MM.1S (cell line): ENCODE measurements around the gene ELOVL6.
"Not testable (repeated sequence)": the region's sequence is repeated elsewhere in the genome, so short reads cannot be mapped to it uniquely, and the experiment has no call there.

Experiments
- DNase-seq: peaks from one replicate; pipeline ENCODE4 v3.0.0-alpha.2; 2015
- H2AFZ ChIP-seq: fragments of 300-600 bp; sonication (generic); 2 replicates; pipeline ENCODE4 v1.6.0; 2016; ENCODE audit warnings: antibody characterized with exemption, low read length
- H3F3A ChIP-seq: fragments of 300-600 bp; sonication (generic); 2 replicates; pipeline ENCODE4 v1.6.1; 2016; ENCODE audit warnings: mild to moderate bottlenecking, antibody characterized with exemption, low read length, moderate library complexity, mixed read lengths; ENCODE audit not compliant: insufficient read depth
- H3K27ac ChIP-seq: fragments of 300-600 bp; sonication (generic); 2 replicates; pipeline ENCODE4 v1.5.1; 2016; ENCODE audit warnings: mild to moderate bottlenecking, low read length
- H3K27me3 ChIP-seq: fragments of 300-600 bp; sonication (generic); replicated peaks from 2 replicates; pipeline ENCODE4 v1.6.0; 2016; ENCODE audit warnings: low read length; ENCODE audit not compliant: insufficient read depth
- H3K36me3 ChIP-seq: fragments of 300-600 bp; sonication (generic); replicated peaks from 2 replicates; pipeline ENCODE4 v1.6.1; 2016; ENCODE audit warnings: mild to moderate bottlenecking, low read length, mixed read lengths; ENCODE audit not compliant: insufficient read depth
- H3K4me1 ChIP-seq: fragments of 300-600 bp; sonication (generic); 2 replicates; pipeline ENCODE4 v1.6.1; 2016; ENCODE audit warnings: low read length, mixed read lengths
- H3K4me2 ChIP-seq: fragments of 300-600 bp; sonication (generic); 2 replicates; pipeline ENCODE4 v1.6.0; 2016; ENCODE audit warnings: low read depth, low read length
- H3K4me3 ChIP-seq: fragments of 300-600 bp; sonication (generic); 2 replicates; pipeline ENCODE4 v1.5.1; 2016; ENCODE audit warnings: low read length, mixed read lengths
- H3K79me2 ChIP-seq: fragments of 300-600 bp; sonication (generic); 2 replicates; pipeline ENCODE4 v1.6.1; 2016; ENCODE audit warnings: mixed run types, low read length, mixed read lengths
- H3K9ac ChIP-seq: fragments of 300-600 bp; sonication (generic); 2 replicates; pipeline ENCODE4 v1.6.1; 2016; ENCODE audit warnings: low read length, mixed read lengths
- H3K9me2 ChIP-seq: fragments of 300-600 bp; sonication (generic); replicated peaks from 2 replicates; pipeline ENCODE4 v1.6.1; 2016; ENCODE audit warnings: mild to moderate bottlenecking, low read length, mixed read lengths; ENCODE audit not compliant: insufficient read depth
- H3K9me3 ChIP-seq: fragments of 300-600 bp; sonication (generic); replicated peaks from 2 replicates; pipeline ENCODE4 v1.6.1; 2016; ENCODE audit warnings: mild to moderate bottlenecking, low read length, mixed read lengths; ENCODE audit not compliant: insufficient read depth
- H4K20me1 ChIP-seq: fragments of 300-600 bp; sonication (generic); 2 replicates; pipeline ENCODE4 v1.6.1; 2016; ENCODE audit warnings: mild to moderate bottlenecking, low read length, moderate library complexity, mixed read lengths; ENCODE audit not compliant: insufficient read depth
- EZH2 ChIP-seq: fragments of 300-600 bp; sonication (generic); optimal IDR thresholded peaks from 2 replicates; pipeline ENCODE3; 2017; ENCODE audit warnings: low read depth, mild to moderate bottlenecking, antibody characterized with exemption, low read length, mixed read lengths
- EZH2phosphoT487 ChIP-seq: fragments of 300-600 bp; sonication (generic); IDR thresholded peaks from 2 replicates; pipeline ENCODE4 v1.6.1; 2018; ENCODE audit warnings: antibody characterized with exemption, low read length
- TF ChIP-seq, protein P1 (sequence below): fragments of 300-600 bp; sonication (generic); IDR thresholded peaks from 2 replicates; pipeline ENCODE4 v1.5.1; 2016; ENCODE audit warnings: antibody characterized with exemption, low read length, mixed read lengths

ELOVL6 gene

GRCh38 chr4:110196206-110196870 is 2.1 kb downstream of the ELOVL6 start:
- no peaks in the 10 kb centered on the region for H3K9me2 ChIP-seq
- peaks cover 7% of the 10 kb centered on the region; the same call in 1 of the 2 replicates for H3F3A ChIP-seq
- no peaks in the 10 kb centered on the region for H3K9me3 ChIP-seq
- 0 out of 2 replicates have a peak, but pooled peaks cover 4% of the 10 kb centered on the region for H3K4me1 ChIP-seq
- peak overlapping the region; percentile 74 for H3K9ac ChIP-seq
- H3K36me3 ChIP-seq: no peaks in the 10 kb centered on the region
- H3K79me2 ChIP-seq: no peaks in the 10 kb centered on the region
- H3K4me3 ChIP-seq: peak overlapping the region; percentile 70
- H4K20me1 ChIP-seq: no peaks in the 10 kb centered on the region
- peak overlapping the region; percentile 57; the same call in 1 of the 2 replicates for H3K27ac ChIP-seq
- H3K4me2 ChIP-seq: peak overlapping the region; percentile 99
- peak; percentile 34 for DNase-seq
- H2AFZ ChIP-seq: peak overlapping the region; percentile 97
- no peak for TF ChIP-seq EZH2phosphoT487
- TF ChIP-seq, protein P1, sequence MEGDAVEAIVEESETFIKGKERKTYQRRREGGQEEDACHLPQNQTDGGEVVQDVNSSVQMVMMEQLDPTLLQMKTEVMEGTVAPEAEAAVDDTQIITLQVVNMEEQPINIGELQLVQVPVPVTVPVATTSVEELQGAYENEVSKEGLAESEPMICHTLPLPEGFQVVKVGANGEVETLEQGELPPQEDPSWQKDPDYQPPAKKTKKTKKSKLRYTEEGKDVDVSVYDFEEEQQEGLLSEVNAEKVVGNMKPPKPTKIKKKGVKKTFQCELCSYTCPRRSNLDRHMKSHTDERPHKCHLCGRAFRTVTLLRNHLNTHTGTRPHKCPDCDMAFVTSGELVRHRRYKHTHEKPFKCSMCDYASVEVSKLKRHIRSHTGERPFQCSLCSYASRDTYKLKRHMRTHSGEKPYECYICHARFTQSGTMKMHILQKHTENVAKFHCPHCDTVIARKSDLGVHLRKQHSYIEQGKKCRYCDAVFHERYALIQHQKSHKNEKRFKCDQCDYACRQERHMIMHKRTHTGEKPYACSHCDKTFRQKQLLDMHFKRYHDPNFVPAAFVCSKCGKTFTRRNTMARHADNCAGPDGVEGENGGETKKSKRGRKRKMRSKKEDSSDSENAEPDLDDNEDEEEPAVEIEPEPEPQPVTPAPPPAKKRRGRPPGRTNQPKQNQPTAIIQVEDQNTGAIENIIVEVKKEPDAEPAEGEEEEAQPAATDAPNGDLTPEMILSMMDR: no peak
- TF ChIP-seq EZH2: no peak
- no peaks in the 10 kb centered on the region for H3K27me3 ChIP-seq

- Histone ChIP-seq H3K27ac (no peak overlapping the region; the same call in 1 of the 2 replicates), H3K4me1 (0 out of 2 replicates have a peak, but pooled peaks cover 4% of the 10 kb centered on the region), H3K9me2 (no peaks in the 10 kb centered on the region), H3K36me3 (no peaks in the 10 kb centered on the region), H4K20me1 (no peaks in the 10 kb centered on the region), H2AFZ (peak overlapping the region; percentile 97), H3K4me2 (peak overlapping the region; percentile 99), H3F3A (peaks cover 7% of the 10 kb centered on the region; the same call in 1 of the 2 replicates), H3K27me3 (no peaks in the 10 kb centered on the region), H3K9me3 (no peaks in the 10 kb centered on the region), H3K4me3 (peak overlapping the region; percentile 70), H3K9ac (peak overlapping the region; percentile 74), H3K79me2 (no peaks in the 10 kb centered on the region)
- TF ChIP-seq EZH2: no peak
- TF ChIP-seq EZH2phosphoT487: no peak
- TF ChIP-seq, protein P1: no peak
- DNase-seq: no peak
Measured at GRCh38 chr4:110195561-110196205, 2.7 kb downstream of the ELOVL6 start.

DNA sequence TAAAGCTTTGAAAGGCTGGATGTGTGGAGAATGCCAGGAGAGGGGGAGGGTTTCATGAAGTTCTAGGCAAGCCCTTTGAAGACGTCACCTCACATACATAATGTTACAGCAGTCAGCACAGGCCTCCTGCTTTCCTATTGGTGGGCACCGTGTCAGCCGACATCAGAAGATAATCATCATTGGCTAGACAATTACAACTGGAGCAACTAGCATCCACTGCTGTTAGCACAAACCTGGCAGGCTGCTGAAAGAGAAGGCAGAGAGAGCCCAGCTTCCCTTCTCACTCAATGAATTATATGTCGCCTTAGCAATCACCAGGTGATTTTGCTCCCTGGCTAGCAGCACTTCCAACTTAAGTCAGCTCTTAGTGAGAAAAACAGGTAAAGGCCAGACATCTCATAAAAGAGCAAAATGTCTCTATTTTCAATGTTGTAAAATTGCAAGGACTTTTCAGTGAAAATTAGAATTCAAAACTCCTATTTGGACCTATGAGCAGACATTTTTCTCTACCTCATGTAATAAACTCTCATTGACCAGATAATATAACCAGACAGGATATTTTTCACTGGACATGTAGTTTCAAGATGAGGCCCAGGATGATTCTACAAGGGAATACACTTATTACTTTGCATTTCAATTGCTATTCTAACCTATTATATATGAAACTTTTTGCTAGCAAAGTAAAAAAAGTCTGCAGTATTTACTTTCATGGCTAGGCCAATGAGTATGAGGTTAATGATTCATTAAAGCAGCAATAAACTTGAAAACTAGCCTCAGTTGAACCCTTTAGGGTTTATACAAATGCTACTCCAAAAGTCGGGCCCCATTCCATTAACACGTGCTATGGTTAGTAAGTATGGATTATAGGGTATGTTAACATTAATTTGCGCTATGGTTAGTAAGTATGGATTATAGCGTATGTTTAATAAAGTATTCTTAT is 4.3 kb downstream of the ELOVL6 start:
- Histone ChIP-seq H4K20me1 (no peaks in the 10 kb centered on the region), H3K4me1 (0 out of 2 replicates have a peak, but pooled peaks cover 4% of the 10 kb centered on the region), H3K27me3 (no peaks in the 10 kb centered on the region), H3K4me2 (no peak overlapping the region), H3K79me2 (no peaks in the 10 kb centered on the region), H3K9ac (no peak overlapping the region), H3K4me3 (no peak overlapping the region), H3K9me2 (no peaks in the 10 kb centered on the region), H3F3A (peaks cover 7% of the 10 kb centered on the region; the same call in 1 of the 2 replicates), H3K27ac (no peak overlapping the region), H3K36me3 (no peaks in the 10 kb centered on the region), H2AFZ (no peak overlapping the region), H3K9me3 (no peaks in the 10 kb centered on the region)
- no peak for DNase-seq
- TF ChIP-seq EZH2: no peak
- TF ChIP-seq EZH2phosphoT487: no peak
- TF ChIP-seq, protein P1: no peak

- H3K27ac ChIP-seq, DNase-seq, H3K9ac ChIP-seq: not testable (repeated sequence)
Measured at GRCh38 chr4:110193287-110193686, 5.1 kb downstream of the ELOVL6 start.

More at GRCh38 chr4:110193287-110193686, 5.1 kb downstream of the ELOVL6 start:
- not testable (repeated sequence) for H3K27me3 ChIP-seq, H3K4me1 ChIP-seq, H3K9me2 ChIP-seq, H3K4me2 ChIP-seq, H3K36me3 ChIP-seq, H3K79me2 ChIP-seq, H2AFZ ChIP-seq, H4K20me1 ChIP-seq, H3K9me3 ChIP-seq, H3K4me3 ChIP-seq, H3F3A ChIP-seq
